ENCODE measurements around the gene NPC1. TPM values are rescaled to one million over a fixed set of nuclear protein-coding genes. Genes with fewer than 3 reads are reported as not detected.
"Not testable (repeated sequence)": the region's sequence is repeated elsewhere in the genome, so short reads cannot be mapped to it uniquely, and the experiment has no call there.

NPC1 gene
- total RNA-seq, 1 donor from 2014 or later = 48.0 TPM

GRCh38 chr18:23578067-23578701 lies 8.1 kb downstream of the NPC1 start:
- Histone ChIP-seq H3K27ac (ENCODE audit: low read depth, low read length) (no peak overlapping the region), H3K9ac (ENCODE audit: low read depth in 1 of 3, low read length in 3 of 3) (no peak overlapping the region), H3K4me3 (ENCODE audit: low read length in 3 of 3) (no peak overlapping the region), H3K9me3 (ENCODE audit: control insufficient read depth in 3 of 3, low read length in 3 of 3) (no peaks in the 10 kb centered on the region), H3K4me1 (ENCODE audit: control insufficient read depth in 3 of 3, insufficient read depth in 3 of 3, low read length in 3 of 3) (peaks cover 7 to 16% (median 15%) of the 10 kb centered on the region in 3 donors), H3K27me3 (ENCODE audit: control insufficient read depth in 3 of 3, insufficient read depth in 3 of 3, low read length in 3 of 3) (no peaks in the 10 kb centered on the region), H3K36me3 (ENCODE audit: control insufficient read depth in 3 of 3, insufficient read depth in 3 of 3, low read length in 3 of 3) (peaks cover 0 to 9% (median 2%) of the 10 kb centered on the region in 3 donors)

- not testable (repeated sequence) for H3K9me3 ChIP-seq (ENCODE audit: control insufficient read depth in 3 of 3, low read length in 3 of 3); H3K27ac ChIP-seq (ENCODE audit: low read depth, low read length); H3K27me3 ChIP-seq (ENCODE audit: control insufficient read depth in 3 of 3, insufficient read depth in 3 of 3, low read length in 3 of 3); H3K36me3 ChIP-seq (ENCODE audit: control insufficient read depth in 3 of 3, insufficient read depth in 3 of 3, low read length in 3 of 3); H3K4me3 ChIP-seq (ENCODE audit: low read length in 3 of 3); H3K9ac ChIP-seq (ENCODE audit: low read depth in 1 of 3, low read length in 3 of 3)
- peaks cover 11 to 23% (median 18%) of the 10 kb centered on the region in 3 donors for H3K4me1 ChIP-seq (ENCODE audit: control insufficient read depth in 3 of 3, insufficient read depth in 3 of 3, low read length in 3 of 3)
Observed at GRCh38 chr18:23577521-23577920, 8.8 kb downstream of the NPC1 start.

GRCh38 chr18:23575309-23575651 lies 11.0 kb downstream of the NPC1 start:
- peaks cover under 1 to 12% (median 2%) of the 10 kb centered on the region in 3 donors for H3K36me3 ChIP-seq (ENCODE audit: control insufficient read depth in 3 of 3, insufficient read depth in 3 of 3, low read length in 3 of 3)
- H3K4me1 ChIP-seq (ENCODE audit: control insufficient read depth in 3 of 3, insufficient read depth in 3 of 3, low read length in 3 of 3) = peaks cover 11 to 21% (median 18%) of the 10 kb centered on the region in 3 donors
- no peaks in the 10 kb centered on the region for H3K27me3 ChIP-seq (ENCODE audit: control insufficient read depth in 3 of 3, insufficient read depth in 3 of 3, low read length in 3 of 3)
- no peak overlapping the region for H3K4me3 ChIP-seq (ENCODE audit: low read length in 3 of 3)
- peak overlapping the region; percentile 73 for H3K27ac ChIP-seq (ENCODE audit: low read depth, low read length)
- no peak overlapping the region for H3K9ac ChIP-seq (ENCODE audit: low read depth in 1 of 3, low read length in 3 of 3)
- H3K9me3 ChIP-seq (ENCODE audit: control insufficient read depth in 3 of 3, low read length in 3 of 3) = no peaks in the 10 kb centered on the region

GRCh38 chr18:23574611-23575308 lies 11.5 kb downstream of the NPC1 start:
- H3K9me3 ChIP-seq (ENCODE audit: control insufficient read depth in 3 of 3, low read length in 3 of 3) = no peaks in the 10 kb centered on the region
- H3K27me3 ChIP-seq (ENCODE audit: control insufficient read depth in 3 of 3, insufficient read depth in 3 of 3, low read length in 3 of 3) = no peaks in the 10 kb centered on the region
- H3K4me1 ChIP-seq (ENCODE audit: control insufficient read depth in 3 of 3, insufficient read depth in 3 of 3, low read length in 3 of 3) = peaks cover 9 to 21% (median 18%) of the 10 kb centered on the region in 3 donors
- peaks cover under 1 to 13% (median 2%) of the 10 kb centered on the region in 3 donors for H3K36me3 ChIP-seq (ENCODE audit: control insufficient read depth in 3 of 3, insufficient read depth in 3 of 3, low read length in 3 of 3)
- no peak overlapping the region for H3K9ac ChIP-seq (ENCODE audit: low read depth in 1 of 3, low read length in 3 of 3)
- H3K27ac ChIP-seq (ENCODE audit: low read depth, low read length) = peak overlapping the region; percentile 73
- H3K4me3 ChIP-seq (ENCODE audit: low read length in 3 of 3) = no peak overlapping the region

GRCh38 chr18:23573626-23574431 lies 12.5 kb downstream of the NPC1 start:
- peaks cover 9 to 21% (median 18%) of the 10 kb centered on the region in 3 donors for H3K4me1 ChIP-seq (ENCODE audit: control insufficient read depth in 3 of 3, insufficient read depth in 3 of 3, low read length in 3 of 3)
- H3K27ac ChIP-seq (ENCODE audit: low read depth, low read length) = peak overlapping the region; percentile 73
- H3K9ac ChIP-seq (ENCODE audit: low read depth in 1 of 3, low read length in 3 of 3) = peak overlapping the region in 1 of 3 donors; percentile 25
- no peaks in the 10 kb centered on the region for H3K27me3 ChIP-seq (ENCODE audit: control insufficient read depth in 3 of 3, insufficient read depth in 3 of 3, low read length in 3 of 3)
- no peaks in the 10 kb centered on the region for H3K9me3 ChIP-seq (ENCODE audit: control insufficient read depth in 3 of 3, low read length in 3 of 3)
- no peak overlapping the region for H3K4me3 ChIP-seq (ENCODE audit: low read length in 3 of 3)
- H3K36me3 ChIP-seq (ENCODE audit: control insufficient read depth in 3 of 3, insufficient read depth in 3 of 3, low read length in 3 of 3) = peaks cover 2 to 19% (median 2%) of the 10 kb centered on the region in 3 donors

- Histone ChIP-seq H3K9me3 (ENCODE audit: control insufficient read depth in 3 of 3, low read length in 3 of 3) (no peaks in the 10 kb centered on the region), H3K36me3 (ENCODE audit: control insufficient read depth in 3 of 3, insufficient read depth in 3 of 3, low read length in 3 of 3) (peaks cover 4 to 26% (median 6%) of the 10 kb centered on the region in 3 donors), H3K4me1 (ENCODE audit: control insufficient read depth in 3 of 3, insufficient read depth in 3 of 3, low read length in 3 of 3) (peaks cover 9 to 21% (median 18%) of the 10 kb centered on the region in 3 donors), H3K27me3 (ENCODE audit: control insufficient read depth in 3 of 3, insufficient read depth in 3 of 3, low read length in 3 of 3) (no peaks in the 10 kb centered on the region), H3K4me3 (ENCODE audit: low read length in 3 of 3) (no peak overlapping the region), H3K27ac (ENCODE audit: low read depth, low read length) (no peak overlapping the region), H3K9ac (ENCODE audit: low read depth in 1 of 3, low read length in 3 of 3) (no peak overlapping the region)
Observed at GRCh38 chr18:23573020-23573419, 13.3 kb downstream of the NPC1 start.

GRCh38 chr18:23572570-23572969 lies 13.7 kb downstream of the NPC1 start:
- Histone ChIP-seq H3K36me3 (ENCODE audit: control insufficient read depth in 3 of 3, insufficient read depth in 3 of 3, low read length in 3 of 3) (peaks cover 6 to 29% (median 6%) of the 10 kb centered on the region in 3 donors), H3K4me3 (ENCODE audit: low read length in 3 of 3) (no peak overlapping the region), H3K9ac (ENCODE audit: low read depth in 1 of 3, low read length in 3 of 3) (no peak overlapping the region), H3K4me1 (ENCODE audit: control insufficient read depth in 3 of 3, insufficient read depth in 3 of 3, low read length in 3 of 3) (peaks cover 9 to 21% (median 18%) of the 10 kb centered on the region in 3 donors), H3K27ac (ENCODE audit: low read depth, low read length) (no peak overlapping the region), H3K9me3 (ENCODE audit: control insufficient read depth in 3 of 3, low read length in 3 of 3) (no peaks in the 10 kb centered on the region), H3K27me3 (ENCODE audit: control insufficient read depth in 3 of 3, insufficient read depth in 3 of 3, low read length in 3 of 3) (no peaks in the 10 kb centered on the region)

- Histone ChIP-seq H3K36me3 (ENCODE audit: control insufficient read depth in 3 of 3, insufficient read depth in 3 of 3, low read length in 3 of 3) (peaks cover 11 to 34% (median 11%) of the 10 kb centered on the region in 3 donors), H3K27ac (ENCODE audit: low read depth, low read length) (no peak overlapping the region), H3K9ac (ENCODE audit: low read depth in 1 of 3, low read length in 3 of 3) (no peak overlapping the region), H3K9me3 (ENCODE audit: control insufficient read depth in 3 of 3, low read length in 3 of 3) (no peaks in the 10 kb centered on the region), H3K27me3 (ENCODE audit: control insufficient read depth in 3 of 3, insufficient read depth in 3 of 3, low read length in 3 of 3) (no peaks in the 10 kb centered on the region), H3K4me1 (ENCODE audit: control insufficient read depth in 3 of 3, insufficient read depth in 3 of 3, low read length in 3 of 3) (peaks cover 9 to 21% (median 18%) of the 10 kb centered on the region in 3 donors), H3K4me3 (ENCODE audit: low read length in 3 of 3) (no peak overlapping the region)
Observed at GRCh38 chr18:23572012-23572411, 14.3 kb downstream of the NPC1 start.

- peaks cover 11 to 38% (median 13%) of the 10 kb centered on the region in 3 donors for H3K36me3 ChIP-seq (ENCODE audit: control insufficient read depth in 3 of 3, insufficient read depth in 3 of 3, low read length in 3 of 3)
Observed at GRCh38 chr18:23570912-23571504, 15.3 kb downstream of the NPC1 start.

More at GRCh38 chr18:23570912-23571504, 15.3 kb downstream of the NPC1 start:
- Histone ChIP-seq H3K27ac (ENCODE audit: low read depth, low read length) (no peak overlapping the region), H3K4me1 (ENCODE audit: control insufficient read depth in 3 of 3, insufficient read depth in 3 of 3, low read length in 3 of 3) (peaks cover 9 to 21% (median 18%) of the 10 kb centered on the region in 3 donors), H3K27me3 (ENCODE audit: control insufficient read depth in 3 of 3, insufficient read depth in 3 of 3, low read length in 3 of 3) (no peaks in the 10 kb centered on the region), H3K9me3 (ENCODE audit: control insufficient read depth in 3 of 3, low read length in 3 of 3) (no peaks in the 10 kb centered on the region), H3K4me3 (ENCODE audit: low read length in 3 of 3) (no peak overlapping the region), H3K9ac (ENCODE audit: low read depth in 1 of 3, low read length in 3 of 3) (no peak overlapping the region)
